NCI-H1694 (cell line): ENCODE results near the gene OGA.

ENCODE experiments used
- DNase-seq: peaks from one replicate; lab custom pipeline; 2025; lab: John Stamatoyannopoulos, UW

OGA gene

DNA sequence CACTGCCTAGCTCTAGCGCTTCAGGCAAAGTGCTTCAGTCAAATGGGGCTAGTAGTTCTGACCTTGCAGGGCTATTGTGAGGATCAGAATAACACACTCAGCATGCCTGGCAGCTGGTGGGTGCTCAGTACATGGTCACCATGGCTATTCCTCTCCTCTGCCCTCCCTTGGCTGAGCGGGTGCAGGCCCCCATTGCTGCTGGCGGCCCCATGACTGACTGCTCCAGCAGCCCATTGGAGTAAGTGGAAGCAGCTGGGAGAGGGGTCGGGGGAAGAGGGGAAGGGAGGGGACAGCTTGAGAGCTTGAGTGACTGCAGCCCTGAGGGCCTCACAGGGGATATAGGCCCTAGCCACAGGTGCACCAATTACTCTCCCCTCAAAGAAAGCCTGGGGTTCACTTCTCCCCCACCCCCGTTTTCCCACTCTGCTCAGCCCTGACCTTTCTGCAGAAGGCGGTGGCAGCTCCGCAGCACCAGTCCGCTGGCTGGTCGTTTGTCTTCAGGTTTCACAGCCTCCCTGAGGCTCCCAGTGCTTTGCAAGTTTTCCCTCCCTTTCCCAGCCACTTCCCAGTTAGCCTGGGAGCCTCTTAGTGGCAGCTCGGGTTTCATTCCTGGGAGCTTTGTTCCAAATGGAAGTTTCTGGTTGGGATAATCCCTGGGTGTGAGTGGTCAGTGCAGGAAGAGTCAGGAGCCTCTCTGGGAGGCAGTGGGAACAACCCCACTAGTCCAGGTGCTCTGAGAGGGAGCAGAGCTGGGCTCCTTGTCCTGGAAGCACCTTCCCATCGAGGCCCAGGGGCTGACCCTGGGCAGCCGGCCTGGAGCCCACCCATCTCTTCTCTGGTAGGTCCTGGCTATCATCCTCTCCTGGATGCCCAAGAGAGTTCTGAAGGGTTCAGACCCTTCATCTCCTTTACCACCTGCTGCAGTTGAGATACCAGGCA, 58.7 kb downstream of the OGA start:
- DNase-seq = no peak

GRCh38 chr10:101758858-101759257, 59.4 kb downstream of the OGA start:
- DNase-seq = no peak

DNA sequence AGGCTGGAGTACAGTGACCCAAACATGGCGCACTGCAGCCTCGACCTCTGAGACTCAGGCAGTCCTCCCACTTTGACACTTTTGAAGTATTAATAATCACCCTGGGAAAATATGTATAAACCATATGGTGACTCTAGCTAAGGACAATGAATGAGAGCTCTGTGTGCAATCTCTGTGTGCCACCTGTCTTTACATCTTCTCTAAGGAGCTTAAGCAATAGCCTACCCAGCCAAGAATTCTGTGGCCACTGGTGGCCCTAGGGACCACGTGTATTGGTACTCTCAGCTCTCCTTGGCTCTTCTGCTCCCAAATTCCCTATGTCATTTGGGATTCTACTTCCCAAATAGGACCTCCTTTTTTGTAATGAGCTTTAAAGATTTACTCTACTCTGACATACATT, 66.0 kb downstream of the OGA start:
- no peak for DNase-seq

DNA sequence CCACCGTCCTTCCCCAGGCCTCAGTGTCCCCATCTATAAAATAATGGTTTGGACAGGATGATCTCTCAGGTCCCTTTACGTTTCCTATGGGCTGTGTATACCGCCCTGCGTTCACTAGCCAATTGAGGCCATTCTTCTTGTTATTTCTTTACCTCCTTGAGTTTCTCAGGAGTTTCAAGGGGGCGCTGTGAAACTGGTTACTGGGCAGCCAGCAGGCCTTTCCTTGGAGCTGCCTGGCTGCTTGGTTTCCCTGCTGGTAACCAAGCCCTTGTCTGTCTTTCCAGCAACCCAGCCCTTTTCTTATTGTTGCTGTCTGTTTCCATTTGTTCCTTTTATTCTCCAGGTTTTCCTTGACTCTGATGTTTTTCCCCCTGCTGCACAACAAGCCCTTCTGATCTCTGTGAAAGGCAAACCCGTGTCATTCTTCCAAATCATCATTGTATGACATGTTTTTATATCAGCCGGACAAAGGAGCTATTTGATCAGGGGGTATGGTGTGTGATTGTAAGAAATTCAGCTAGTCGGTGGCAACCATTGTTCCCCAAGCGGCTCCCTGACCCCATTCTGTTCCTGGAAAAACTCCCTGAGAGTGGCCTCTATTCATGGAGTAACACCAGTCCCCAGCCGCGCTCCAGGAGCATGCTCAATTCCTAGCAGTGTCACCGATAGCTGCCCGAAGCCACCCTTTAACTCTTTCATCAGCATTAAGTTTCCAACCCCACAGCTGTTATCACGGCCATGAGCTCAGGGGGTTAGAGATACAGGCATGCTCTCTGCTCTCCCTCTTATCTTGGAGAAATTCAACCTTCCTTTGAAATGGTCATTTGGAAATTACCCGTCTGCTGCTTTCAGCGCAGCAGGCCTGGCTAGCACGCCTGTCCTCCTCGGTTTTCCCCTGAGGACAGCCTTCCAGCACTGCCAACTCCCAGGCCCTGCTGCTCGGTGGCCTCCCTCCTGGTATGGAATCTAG, 68.9 kb downstream of the OGA start:
- no peak for DNase-seq

GRCh38 chr10:101748496-101748895, 69.7 kb downstream of the OGA start:
- DNase-seq = no peak

- DNase-seq = no peak
These were observed 73.1 kb downstream of the OGA start for GRCh38 chr10:101745074-101745696.

DNA sequence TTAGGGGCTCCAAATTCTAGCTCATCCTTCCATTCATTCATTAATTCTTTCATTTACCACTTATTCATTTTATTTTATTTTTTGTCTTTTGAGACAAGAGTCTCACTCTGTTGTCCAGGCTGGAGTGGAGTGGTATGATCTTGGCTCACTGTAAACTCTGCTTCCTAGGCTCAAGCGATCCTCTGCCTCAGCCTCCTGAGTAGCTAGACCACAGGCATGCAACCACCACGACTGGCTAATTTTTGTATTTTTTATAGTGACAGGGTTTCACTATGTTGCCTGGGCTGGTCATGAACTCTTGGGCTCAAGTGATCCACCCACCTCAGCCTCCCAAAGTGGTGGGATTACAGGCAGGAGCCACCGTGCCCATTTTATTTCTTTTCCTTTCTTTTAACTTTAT, 74.0 kb downstream of the OGA start:
- DNase-seq = no peak

- DNase-seq = no peak
These were observed 76.3 kb downstream of the OGA start for GRCh38 chr10:101741938-101742337.

- DNase-seq = no peak
These were observed 81.6 kb downstream of the OGA start for GRCh38 chr10:101736666-101737065.
